HepG2 (cell line): ENCODE measurements around the gene SLC25A15.

Experiments
- BHLHE40 ChIP-seq: IDR thresholded peaks from 2 replicates; pipeline ENCODE4 v1.6.1; 2011; ENCODE audit warnings: low read length, improper control_type of control experiment
- MYC ChIP-seq: sonication (generic); formaldehyde crosslinking; IDR thresholded peaks from 2 replicates; pipeline ENCODE4 v1.9.0; 2021; ENCODE audit warnings: missing genetic modification reagents, borderline replicate concordance
- REXO4 ChIP-seq: sonication (generic); formaldehyde crosslinking; IDR thresholded peaks from 2 replicates; pipeline ENCODE4 v1.8.0; 2022; ENCODE audit warnings: missing genetic modification reagents, mild to moderate bottlenecking, borderline replicate concordance
- SRY ChIP-seq: sonication (generic); formaldehyde crosslinking; IDR thresholded peaks from 2 replicates; pipeline ENCODE4 v1.8.0; 2022; ENCODE audit warnings: mild to moderate bottlenecking, missing genetic modification reagents
- SUZ12 ChIP-seq: fragments of 150-350 bp; IDR thresholded peaks from 2 replicates; pipeline ENCODE4 v1.6.1; 2014; ENCODE audit warnings: low read depth, low read length
- TEAD2 ChIP-seq: sonication (generic); formaldehyde crosslinking; IDR thresholded peaks from 2 replicates; pipeline ENCODE4 v1.9.0; 2021; ENCODE audit warnings: missing genetic modification reagents
- ZBTB42 ChIP-seq: sonication (generic); formaldehyde crosslinking; IDR thresholded peaks from 2 replicates; pipeline ENCODE4 v1.5.0; 2020; ENCODE audit warnings: mild to moderate bottlenecking, missing genetic modification reagents
- ZNF20 ChIP-seq: sonication (generic); formaldehyde crosslinking; IDR thresholded peaks from 2 replicates; pipeline ENCODE4 v1.4.0; 2020; ENCODE audit warnings: mild to moderate bottlenecking, moderate library complexity, missing genetic modification reagents
- ZNF660 ChIP-seq: sonication (generic); formaldehyde crosslinking; IDR thresholded peaks from 2 replicates; pipeline ENCODE4 v1.5.1; 2020; ENCODE audit warnings: mild to moderate bottlenecking, low read depth, missing genetic modification reagents, borderline replicate concordance
- TF ChIP-seq, protein P1 (sequence below): sonication (generic); formaldehyde crosslinking; IDR thresholded peaks from 2 replicates; pipeline ENCODE4 v1.8.0; 2022; ENCODE audit warnings: missing genetic modification reagents, mild to moderate bottlenecking, moderate library complexity, borderline replicate concordance
- TF ChIP-seq, protein P2 (sequence below): sonication (generic); formaldehyde crosslinking; IDR thresholded peaks from 2 replicates; pipeline ENCODE4 v1.8.0; 2023; ENCODE audit warnings: mild to moderate bottlenecking, missing genetic modification reagents
- TF ChIP-seq, protein P3 (sequence below): sonication (generic); formaldehyde crosslinking; IDR thresholded peaks from 2 replicates; pipeline ENCODE4 v1.4.0; 2020; ENCODE audit warnings: missing genetic modification reagents, borderline replicate concordance
- TF ChIP-seq, protein P4 (sequence below): sonication (generic); formaldehyde crosslinking; IDR thresholded peaks from one replicate; pipeline ENCODE4 v1.5.1; 2020; ENCODE audit warnings: mild to moderate bottlenecking, missing genetic modification reagents; ENCODE audit errors: not compliant biosample characterization
- TF ChIP-seq, protein P5 (sequence below): sonication (generic); formaldehyde crosslinking; IDR thresholded peaks from 2 replicates; pipeline ENCODE4 v1.5.0; 2020; ENCODE audit warnings: mild to moderate bottlenecking, missing genetic modification reagents, moderate library complexity

DNA sequence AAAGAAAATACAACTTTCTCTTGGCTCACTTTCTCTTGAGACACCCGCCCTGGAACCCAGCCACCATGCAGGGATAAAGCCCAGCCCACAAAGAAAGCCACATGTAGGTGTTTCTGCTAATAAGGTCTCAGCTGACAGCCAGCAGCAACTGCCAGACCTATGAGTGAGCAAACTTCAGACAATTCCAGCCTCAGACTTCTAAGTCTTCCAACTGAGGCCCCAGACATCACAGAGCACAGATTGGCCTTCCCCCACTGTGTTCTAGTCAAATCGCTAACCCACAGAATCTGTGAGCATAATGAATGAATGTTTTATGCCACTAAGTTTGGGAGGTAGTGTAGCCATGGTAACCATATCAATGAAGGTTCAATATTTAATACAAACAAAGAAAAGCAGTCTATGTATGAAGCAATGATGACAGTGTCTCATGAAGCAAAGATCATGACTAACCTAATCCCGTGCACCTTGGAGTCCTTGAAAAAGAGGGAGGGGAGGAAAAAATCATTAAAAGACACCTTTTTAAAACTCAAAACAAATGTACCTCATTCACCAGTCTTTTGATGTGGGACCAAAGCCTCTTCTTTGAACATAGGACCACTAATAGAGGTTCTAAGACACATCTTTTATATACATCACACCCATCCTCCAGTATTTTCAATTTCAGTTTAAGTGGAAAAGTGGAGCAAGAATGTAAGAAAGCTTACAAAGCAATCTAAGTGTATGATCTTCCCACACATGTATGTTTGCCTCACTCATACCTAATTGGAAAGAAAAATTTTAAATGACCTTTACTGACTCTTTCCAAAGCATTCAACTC lies 24.6 kb upstream of the SLC25A15 start:
- TF ChIP-seq TEAD2 (CRISPR knock-in tag) (no peak), BHLHE40 (no peak), ZBTB42 (CRISPR knock-in tag) (no peak), SUZ12 (no peak), ZNF20 (no peak), REXO4 (no peak), ZNF660 (CRISPR knock-in tag) (no peak), MYC (CRISPR knock-in tag) (no peak), SRY (no peak)
- TF ChIP-seq, protein P1, sequence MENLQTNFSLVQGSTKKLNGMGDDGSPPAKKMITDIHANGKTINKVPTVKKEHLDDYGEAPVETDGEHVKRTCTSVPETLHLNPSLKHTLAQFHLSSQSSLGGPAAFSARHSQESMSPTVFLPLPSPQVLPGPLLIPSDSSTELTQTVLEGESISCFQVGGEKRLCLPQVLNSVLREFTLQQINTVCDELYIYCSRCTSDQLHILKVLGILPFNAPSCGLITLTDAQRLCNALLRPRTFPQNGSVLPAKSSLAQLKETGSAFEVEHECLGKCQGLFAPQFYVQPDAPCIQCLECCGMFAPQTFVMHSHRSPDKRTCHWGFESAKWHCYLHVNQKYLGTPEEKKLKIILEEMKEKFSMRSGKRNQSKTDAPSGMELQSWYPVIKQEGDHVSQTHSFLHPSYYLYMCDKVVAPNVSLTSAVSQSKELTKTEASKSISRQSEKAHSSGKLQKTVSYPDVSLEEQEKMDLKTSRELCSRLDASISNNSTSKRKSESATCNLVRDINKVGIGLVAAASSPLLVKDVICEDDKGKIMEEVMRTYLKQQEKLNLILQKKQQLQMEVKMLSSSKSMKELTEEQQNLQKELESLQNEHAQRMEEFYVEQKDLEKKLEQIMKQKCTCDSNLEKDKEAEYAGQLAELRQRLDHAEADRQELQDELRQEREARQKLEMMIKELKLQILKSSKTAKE, result no peak
- TF ChIP-seq, protein P2, sequence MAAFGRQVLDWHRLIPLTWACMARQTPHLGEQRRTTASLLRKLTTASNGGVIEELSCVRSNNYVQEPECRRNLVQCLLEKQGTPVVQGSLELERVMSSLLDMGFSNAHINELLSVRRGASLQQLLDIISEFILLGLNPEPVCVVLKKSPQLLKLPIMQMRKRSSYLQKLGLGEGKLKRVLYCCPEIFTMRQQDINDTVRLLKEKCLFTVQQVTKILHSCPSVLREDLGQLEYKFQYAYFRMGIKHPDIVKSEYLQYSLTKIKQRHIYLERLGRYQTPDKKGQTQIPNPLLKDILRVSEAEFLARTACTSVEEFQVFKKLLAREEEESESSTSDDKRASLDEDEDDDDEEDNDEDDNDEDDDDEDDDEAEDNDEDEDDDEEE, result no peak
- TF ChIP-seq, protein P3, sequence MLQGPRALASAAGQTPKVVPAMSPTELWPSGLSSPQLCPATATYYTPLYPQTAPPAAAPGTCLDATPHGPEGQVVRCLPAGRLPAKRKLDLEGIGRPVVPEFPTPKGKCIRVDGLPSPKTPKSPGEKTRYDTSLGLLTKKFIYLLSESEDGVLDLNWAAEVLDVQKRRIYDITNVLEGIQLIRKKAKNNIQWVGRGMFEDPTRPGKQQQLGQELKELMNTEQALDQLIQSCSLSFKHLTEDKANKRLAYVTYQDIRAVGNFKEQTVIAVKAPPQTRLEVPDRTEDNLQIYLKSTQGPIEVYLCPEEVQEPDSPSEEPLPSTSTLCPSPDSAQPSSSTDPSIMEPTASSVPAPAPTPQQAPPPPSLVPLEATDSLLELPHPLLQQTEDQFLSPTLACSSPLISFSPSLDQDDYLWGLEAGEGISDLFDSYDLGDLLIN, result no peak
- TF ChIP-seq, protein P4, sequence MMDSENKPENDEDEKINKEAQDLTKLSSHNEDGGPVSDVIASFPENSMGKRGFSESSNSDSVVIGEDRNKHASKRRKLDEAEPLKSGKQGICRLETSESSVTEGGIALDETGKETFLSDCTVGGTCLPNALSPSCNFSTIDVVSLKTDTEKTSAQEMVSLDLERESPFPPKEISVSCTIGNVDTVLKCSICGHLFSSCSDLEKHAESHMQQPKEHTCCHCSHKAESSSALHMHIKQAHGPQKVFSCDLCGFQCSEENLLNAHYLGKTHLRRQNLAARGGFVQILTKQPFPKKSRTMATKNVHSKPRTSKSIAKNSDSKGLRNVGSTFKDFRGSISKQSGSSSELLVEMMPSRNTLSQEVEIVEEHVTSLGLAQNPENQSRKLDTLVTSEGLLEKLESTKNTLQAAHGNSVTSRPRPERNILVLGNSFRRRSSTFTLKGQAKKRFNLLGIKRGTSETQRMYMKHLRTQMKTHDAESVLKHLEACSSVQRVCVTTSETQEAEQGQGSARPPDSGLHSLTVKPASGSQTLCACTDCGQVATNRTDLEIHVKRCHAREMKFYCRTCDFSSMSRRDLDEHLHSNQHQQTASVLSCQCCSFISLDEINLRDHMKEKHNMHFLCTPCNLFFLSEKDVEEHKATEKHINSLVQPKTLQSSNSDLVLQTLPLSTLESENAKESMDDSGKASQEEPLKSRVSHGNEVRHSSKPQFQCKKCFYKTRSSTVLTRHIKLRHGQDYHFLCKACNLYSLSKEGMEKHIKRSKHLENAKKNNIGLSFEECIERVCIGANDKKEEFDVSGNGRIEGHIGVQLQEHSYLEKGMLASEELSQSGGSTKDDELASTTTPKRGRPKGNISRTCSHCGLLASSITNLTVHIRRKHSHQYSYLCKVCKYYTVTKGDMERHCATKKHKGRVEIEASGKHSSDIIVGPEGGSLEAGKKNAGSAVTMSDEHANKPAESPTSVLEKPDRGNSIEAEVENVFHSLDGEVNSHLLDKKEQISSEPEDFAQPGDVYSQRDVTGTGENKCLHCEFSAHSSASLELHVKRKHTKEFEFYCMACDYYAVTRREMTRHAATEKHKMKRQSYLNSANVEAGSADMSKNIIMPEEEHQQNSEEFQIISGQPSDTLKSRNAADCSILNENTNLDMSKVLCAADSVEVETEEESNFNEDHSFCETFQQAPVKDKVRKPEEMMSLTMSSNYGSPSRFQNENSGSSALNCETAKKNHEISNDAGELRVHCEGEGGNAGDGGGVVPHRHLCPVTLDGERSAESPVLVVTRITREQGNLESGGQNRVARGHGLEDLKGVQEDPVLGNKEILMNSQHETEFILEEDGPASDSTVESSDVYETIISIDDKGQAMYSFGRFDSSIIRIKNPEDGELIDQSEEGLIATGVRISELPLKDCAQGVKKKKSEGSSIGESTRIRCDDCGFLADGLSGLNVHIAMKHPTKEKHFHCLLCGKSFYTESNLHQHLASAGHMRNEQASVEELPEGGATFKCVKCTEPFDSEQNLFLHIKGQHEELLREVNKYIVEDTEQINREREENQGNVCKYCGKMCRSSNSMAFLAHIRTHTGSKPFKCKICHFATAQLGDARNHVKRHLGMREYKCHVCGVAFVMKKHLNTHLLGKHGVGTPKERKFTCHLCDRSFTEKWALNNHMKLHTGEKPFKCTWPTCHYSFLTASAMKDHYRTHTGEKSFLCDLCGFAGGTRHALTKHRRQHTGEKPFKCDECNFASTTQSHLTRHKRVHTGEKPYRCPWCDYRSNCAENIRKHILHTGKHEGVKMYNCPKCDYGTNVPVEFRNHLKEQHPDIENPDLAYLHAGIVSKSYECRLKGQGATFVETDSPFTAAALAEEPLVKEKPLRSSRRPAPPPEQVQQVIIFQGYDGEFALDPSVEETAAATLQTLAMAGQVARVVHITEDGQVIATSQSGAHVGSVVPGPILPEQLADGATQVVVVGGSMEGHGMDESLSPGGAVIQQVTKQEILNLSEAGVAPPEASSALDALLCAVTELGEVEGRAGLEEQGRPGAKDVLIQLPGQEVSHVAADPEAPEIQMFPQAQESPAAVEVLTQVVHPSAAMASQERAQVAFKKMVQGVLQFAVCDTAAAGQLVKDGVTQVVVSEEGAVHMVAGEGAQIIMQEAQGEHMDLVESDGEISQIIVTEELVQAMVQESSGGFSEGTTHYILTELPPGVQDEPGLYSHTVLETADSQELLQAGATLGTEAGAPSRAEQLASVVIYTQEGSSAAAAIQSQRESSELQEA, result no peak
- TF ChIP-seq, protein P5, sequence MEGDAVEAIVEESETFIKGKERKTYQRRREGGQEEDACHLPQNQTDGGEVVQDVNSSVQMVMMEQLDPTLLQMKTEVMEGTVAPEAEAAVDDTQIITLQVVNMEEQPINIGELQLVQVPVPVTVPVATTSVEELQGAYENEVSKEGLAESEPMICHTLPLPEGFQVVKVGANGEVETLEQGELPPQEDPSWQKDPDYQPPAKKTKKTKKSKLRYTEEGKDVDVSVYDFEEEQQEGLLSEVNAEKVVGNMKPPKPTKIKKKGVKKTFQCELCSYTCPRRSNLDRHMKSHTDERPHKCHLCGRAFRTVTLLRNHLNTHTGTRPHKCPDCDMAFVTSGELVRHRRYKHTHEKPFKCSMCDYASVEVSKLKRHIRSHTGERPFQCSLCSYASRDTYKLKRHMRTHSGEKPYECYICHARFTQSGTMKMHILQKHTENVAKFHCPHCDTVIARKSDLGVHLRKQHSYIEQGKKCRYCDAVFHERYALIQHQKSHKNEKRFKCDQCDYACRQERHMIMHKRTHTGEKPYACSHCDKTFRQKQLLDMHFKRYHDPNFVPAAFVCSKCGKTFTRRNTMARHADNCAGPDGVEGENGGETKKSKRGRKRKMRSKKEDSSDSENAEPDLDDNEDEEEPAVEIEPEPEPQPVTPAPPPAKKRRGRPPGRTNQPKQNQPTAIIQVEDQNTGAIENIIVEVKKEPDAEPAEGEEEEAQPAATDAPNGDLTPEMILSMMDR (CRISPR knock-in tag), result no peak
